ENCODE data around the gene HPGDS.
"Not testable (repeated sequence)": the region's sequence is repeated elsewhere in the genome, so short reads cannot be mapped to it uniquely, and the experiment has no call there.

Gene HPGDS

DNA sequence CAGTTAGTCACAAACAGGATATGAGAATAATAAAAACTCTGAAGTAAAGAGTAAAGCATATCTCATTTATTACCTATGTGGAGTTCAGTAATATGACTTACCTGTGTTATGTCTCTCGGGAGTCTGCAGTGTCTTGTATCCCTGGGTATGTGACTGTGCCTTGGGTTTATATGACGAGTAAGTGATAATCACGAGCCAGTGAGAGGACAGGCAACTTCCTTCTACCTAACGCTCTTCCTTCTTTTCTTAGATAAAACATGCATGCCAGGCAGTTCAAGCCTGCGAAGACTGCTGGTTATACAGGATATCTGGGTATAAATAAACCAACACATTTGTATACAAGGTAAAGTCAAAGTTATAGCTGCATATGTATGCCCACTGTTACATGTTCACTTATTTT is at the start of gene HPGDS:
Gene HPGDS (minus strand): TSS at position 143 of the 400 bp plus-strand sequence. CDS start 8,207 bp downstream, outside the sequence.
- no peak for DNase-seq

DNA sequence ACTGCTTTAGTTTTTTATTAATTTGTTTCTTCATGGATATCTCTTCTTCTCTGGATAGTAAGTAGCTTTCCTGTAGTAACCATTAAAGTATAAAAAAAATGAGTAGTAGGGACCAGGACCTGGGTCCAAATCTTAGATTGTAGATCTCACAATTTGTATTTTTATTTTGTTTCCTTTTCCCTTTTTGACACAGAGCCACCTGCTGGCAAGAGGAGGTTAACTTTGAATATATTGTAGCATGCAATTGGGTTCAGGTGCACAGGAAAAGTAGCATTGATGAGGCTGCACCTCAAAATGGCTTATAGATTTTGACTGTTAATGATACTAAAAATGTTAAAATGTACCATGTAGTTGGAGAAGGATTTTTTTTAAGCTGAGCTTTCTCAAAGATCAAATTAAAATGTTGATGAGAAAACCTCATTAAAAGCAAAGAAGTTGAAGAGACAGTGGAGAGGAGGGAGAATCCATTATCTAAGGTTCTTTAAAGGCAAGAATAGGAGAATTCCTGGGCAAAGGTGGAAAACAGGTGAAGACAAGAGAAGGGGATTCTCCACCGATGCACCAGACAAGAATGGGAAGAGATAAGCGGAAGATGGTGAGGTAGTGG is 48.3 kb upstream of the HPGDS start:
- no peak for DNase-seq

- no peak for DNase-seq
These were observed 47.1 kb upstream of the HPGDS start for GRCh38 chr4:94389595-94390267.

DNA sequence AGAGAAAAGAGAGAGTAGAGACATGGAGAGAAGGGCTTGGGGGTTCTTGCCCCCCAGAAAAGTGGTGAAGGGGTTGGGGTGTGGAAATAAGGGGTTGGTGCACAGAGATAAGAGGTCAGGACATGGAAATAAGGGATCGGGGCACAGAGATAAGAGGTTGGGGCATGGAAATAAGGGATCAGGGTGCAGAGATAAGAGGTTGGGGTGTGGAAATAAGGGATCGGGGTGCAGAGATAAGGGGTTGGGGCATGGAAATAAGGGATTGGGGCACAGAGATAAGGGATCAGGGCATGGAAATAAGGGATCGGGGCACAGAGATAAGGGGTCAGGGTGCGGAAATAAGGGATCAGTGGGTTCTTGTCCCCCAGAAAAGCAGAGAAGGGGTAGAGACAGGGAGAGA is 45.3 kb upstream of the HPGDS start:
- not testable (repeated sequence) for DNase-seq

- DNase-seq: not testable (repeated sequence)
These were observed 42.8 kb upstream of the HPGDS start for GRCh38 chr4:94385452-94385851.

DNA sequence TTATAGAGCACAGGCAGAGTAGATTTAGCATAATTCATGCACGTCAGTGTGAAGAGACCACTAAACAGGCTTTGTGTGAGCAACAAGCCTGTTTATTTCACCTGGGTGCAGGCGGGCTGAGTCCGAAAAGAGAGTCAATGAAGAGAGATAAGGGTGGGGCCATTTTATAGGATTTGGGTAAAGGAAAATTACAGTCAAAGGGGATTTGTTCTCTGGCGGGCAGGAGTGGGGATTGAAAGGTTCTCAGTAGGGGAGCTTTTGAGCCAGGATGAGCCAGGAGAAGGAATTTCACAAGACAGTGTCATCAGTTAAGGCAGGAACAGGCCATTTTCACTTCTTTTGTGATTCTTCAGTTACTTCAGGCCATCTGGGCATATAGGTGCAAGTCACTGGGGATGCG is 40.3 kb upstream of the HPGDS start:
- not testable (repeated sequence) for DNase-seq

GRCh38 chr4:94378047-94378446 is 35.4 kb upstream of the HPGDS start:
- DNase-seq: no peak

DNA sequence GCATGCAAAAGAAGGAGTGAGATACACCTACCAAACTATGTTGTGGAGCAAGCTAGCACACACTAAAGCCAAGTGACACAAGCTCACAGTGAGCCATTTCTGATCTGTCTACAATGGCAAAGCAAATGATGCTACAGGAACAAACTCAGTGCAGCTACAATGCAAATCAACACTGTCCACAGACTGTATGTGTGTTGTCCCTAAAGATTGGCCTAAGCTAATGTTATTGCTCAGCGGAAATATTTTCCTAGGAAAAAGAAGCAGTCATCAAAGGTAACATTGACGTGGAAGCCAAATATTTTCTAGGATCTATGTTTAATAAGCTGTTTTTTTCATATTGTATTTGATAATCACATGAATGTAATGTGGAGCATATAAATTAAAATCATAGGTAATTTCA is 34.7 kb upstream of the HPGDS start:
- no peak for DNase-seq

GRCh38 chr4:94375364-94375763 is 32.7 kb upstream of the HPGDS start:
- no peak for DNase-seq

GRCh38 chr4:94373752-94374151 is 31.1 kb upstream of the HPGDS start:
- DNase-seq: no peak

DNA sequence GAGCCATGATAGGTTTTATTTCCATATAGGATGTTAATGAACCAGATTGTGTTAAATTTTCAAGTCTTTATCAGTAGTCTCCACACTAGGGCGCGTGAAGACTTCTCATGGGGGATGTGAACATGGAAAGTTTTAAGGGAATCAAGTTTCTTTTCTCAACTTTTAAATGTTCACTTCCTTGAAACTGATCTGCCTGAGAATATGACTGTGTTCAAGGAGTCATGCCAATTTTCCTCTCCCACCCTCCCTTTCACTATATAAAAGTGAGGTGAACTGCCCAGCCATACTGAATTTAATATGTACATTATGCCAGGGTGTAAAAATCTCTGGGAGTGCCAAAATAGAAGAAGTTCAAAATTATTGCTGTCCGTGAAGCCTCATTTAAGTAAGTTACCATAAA is 30.4 kb upstream of the HPGDS start:
- no peak for DNase-seq

GRCh38 chr4:94372228-94372978 is 29.8 kb upstream of the HPGDS start:
- no peak for DNase-seq

- DNase-seq: no peak
These were observed 28.7 kb upstream of the HPGDS start for GRCh38 chr4:94371290-94371689.

DNA sequence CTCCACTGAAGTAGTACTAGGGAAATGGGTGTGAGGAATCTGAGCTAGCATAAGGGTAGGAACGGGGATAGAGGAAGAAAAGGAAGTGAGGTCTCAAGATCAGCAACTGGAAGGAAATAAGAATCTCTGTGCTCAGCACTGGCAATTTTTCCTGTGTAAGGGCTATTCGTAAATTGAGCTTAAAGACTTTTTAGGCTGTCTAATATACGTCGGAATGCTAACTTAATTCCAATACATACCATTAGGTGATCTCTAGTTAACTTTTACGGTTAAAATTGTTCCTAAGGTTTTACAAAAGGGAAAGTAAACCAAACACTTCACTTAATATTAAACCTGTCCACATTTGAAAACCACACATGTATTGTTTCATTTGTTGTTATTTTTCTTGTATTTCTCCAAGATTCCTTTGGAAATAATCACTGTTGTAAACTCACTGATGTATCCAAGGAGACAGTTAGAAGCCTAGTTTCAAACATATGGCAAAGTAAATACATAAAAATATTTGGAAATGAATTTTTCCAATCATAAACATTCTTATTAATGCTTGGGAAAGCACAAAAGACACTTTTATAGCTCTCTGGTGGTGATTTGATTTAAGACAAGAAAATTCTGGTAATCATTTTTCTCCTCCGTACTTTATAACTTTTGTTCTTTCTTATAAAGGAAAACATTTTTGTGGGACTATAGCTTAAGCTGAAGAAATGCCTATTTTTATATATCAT is 28.1 kb upstream of the HPGDS start:
- DNase-seq: no peak

GRCh38 chr4:94369046-94369445 is 26.4 kb upstream of the HPGDS start:
- DNase-seq: no peak

- DNase-seq: no peak
These were observed 25.8 kb upstream of the HPGDS start for GRCh38 chr4:94368459-94368858.

DNA sequence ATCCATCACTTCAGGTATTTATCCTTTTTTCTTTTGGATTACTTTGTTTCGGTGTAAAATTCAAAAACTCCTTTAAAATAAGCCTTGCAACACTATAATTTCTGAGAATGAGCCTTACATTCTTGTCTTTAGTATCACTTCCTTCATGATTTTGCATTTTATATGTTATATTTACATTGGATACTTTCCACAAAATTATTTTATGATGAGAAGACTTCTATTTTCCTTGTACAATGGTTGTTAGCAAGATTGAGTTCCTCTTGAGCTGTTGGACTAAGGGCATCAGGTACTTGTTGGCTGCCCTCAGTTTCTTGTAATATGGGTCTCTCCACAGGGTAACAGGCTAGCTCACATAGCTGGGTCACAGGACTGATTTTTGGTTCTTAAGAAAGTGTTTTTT is 22.7 kb upstream of the HPGDS start:
- DNase-seq: no peak

DNA sequence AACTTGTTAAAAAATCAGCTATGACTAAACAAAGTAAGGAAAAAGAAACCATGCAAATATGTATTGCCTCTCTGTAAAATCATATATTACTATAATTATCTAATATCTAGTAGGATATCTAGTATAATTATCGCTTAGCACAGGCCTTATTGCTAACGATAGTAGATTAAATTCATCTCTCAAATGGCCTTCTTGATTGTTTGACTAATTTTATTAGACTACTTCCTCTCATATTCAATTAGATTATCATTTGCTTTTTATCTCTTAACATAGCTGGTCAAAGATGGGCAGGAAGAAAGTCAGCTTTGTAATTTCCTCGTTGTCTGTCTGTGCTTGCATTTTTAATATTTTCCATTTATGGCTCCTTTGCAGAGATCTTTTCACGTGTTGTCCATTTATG is 21.9 kb upstream of the HPGDS start:
- no peak for DNase-seq

DNA sequence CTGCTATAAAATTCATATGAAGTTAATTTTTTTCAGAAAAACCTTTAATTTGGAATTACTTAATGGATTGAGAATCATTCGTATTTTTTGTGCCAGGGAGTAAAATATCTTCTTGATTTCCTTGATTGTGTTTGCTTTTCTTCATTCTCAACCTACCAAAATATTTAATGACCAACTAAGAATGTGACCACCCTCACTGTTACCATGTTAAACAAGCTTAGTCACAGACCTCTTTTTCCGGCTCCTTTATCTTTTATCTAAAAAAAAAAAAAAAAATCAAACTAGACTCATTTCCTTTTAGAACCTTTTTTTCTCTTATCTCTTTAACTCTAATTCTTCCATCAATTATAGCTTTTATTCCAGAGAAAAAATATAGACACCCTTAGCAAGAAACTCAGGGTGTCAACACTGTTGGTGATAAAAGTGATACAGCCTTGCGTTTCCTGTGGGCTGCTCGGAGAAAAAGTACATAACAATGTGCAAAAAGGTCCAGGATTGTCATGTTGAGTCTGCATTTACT is 20.6 kb upstream of the HPGDS start:
- no peak for DNase-seq

GRCh38 chr4:94359838-94360237 is 17.2 kb upstream of the HPGDS start:
- no peak for DNase-seq

GRCh38 chr4:94359221-94359620 is 16.6 kb upstream of the HPGDS start:
- no peak for DNase-seq

DNA sequence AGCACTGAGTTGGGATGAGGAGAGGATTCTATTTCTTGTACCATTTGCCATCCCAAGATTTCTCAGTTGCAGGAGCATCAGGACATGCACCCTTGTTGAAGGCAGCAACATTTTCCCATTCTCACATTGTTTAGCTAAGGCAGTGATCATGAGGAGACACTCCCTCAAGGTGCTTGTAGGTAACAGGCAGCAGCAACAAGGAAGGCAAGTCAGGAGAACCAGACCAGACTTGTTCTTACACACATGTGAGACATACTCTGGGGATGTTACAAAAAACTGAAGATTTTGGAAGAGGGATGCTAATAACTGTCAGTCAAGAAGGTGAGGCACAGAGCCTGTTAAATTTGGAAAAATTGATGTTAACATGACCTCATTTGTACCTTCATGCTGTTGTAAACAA is 15.5 kb upstream of the HPGDS start:
- no peak for DNase-seq

GRCh38 chr4:94357624-94358023 is 15.0 kb upstream of the HPGDS start:
- no peak for DNase-seq
